HepG2 (cell line): ENCODE measurements around the gene DOK4. TPM values are rescaled to one million over a fixed set of nuclear protein-coding genes. Genes with fewer than 3 reads are reported as not detected.
A peak's percentile ranks its signal among the peaks of the same experiment; 100 is the strongest.

Source experiments
- ATAC-seq: fragments of 200-7000 bp; cut with Tn5 transposase; 3 replicates; pipeline ENCODE4 v1.9.1; 2020; ENCODE audit warnings: mild to moderate bottlenecking, moderate library complexity
- BruUV-seq: library from RNA; stranded (reverse); fragments of 400-500 nt; replicated peaks from 2 replicates; lab custom pipeline; 2021; lab: Mats Ljungman, UMichigan
- CTCF ChIA-PET: fragments of 300-600 bp; formaldehyde crosslinking; extraction: SDS; loops from one replicate; lab custom pipeline; 2021; ENCODE audit warnings: low total read pairs, inconsistent platforms, low intra/inter-chr PET ratio; lab: Yijun Ruan, JAX
- POLR2A ChIA-PET: fragments of 350-600 bp; sonication (Branson Sonifier 250); formaldehyde crosslinking; loops from one replicate; lab custom pipeline; 2020; ENCODE audit warnings: antibody characterized with exemption, inconsistent platforms; lab: Yijun Ruan, JAX
- DNase-seq: peaks from one replicate; pipeline ENCODE4 v3.0.0-alpha.2; 2015; ENCODE audit warnings: low spot score
- FAIRE-seq: peaks from 3 replicates; lab custom pipeline; 2011; peaks lifted over from hg19 to GRCh38; lab: Jason Lieb, UNC
- H2AFZ ChIP-seq: one replicate; pipeline ENCODE4 v1.6.1; 2011; ENCODE audit warnings: low read length, inconsistent platforms
- H3K27ac ChIP-seq: fragments of 300-600 bp; 3 replicates; pipeline ENCODE4 v1.8.0; 2011; ENCODE audit warnings: mixed run types, mild to moderate bottlenecking, mixed read lengths, low read length, inconsistent platforms; ENCODE audit not compliant: insufficient read depth; ENCODE audit errors: extremely low read length
- H3K27me3 ChIP-seq, 2 experiments: fragments of 200-600 bp in 1 of 2; 2 replicates in 1 of 2; 3 replicates in 1 of 2; pipeline versions ENCODE4 v1.6.0 to v1.8.0; 2011; ENCODE audit warnings: low read length in 2 of 2, mild to moderate bottlenecking in 2 of 2, moderate library complexity in 2 of 2, inconsistent platforms in 1 of 2; ENCODE audit not compliant: insufficient read depth in 2 of 2, control insufficient read depth in 1 of 2
- H3K36me3 ChIP-seq, 2 experiments: fragments of 200-600 bp in 1 of 2; replicated peaks in 1 of 2; 2 replicates in 1 of 2; 3 replicates in 1 of 2; pipeline versions ENCODE4 v1.5.1 to v1.8.0; 2011; ENCODE audit warnings: low read length in 2 of 2, inconsistent platforms in 1 of 2; ENCODE audit not compliant: insufficient read depth in 2 of 2, control insufficient read depth in 1 of 2
- H3K4me1 ChIP-seq: 2 replicates; pipeline ENCODE4 v1.5.1; 2012; ENCODE audit warnings: low read length, inconsistent platforms; ENCODE audit not compliant: insufficient read depth
- H3K4me2 ChIP-seq: 2 replicates; pipeline ENCODE4 v1.6.0; 2011; ENCODE audit warnings: low read depth, low read length, inconsistent platforms
- H3K4me3 ChIP-seq, 3 experiments: fragments of 200-600 bp in 1 of 3; sonication (generic), shearing (Covaris generic) in 1 of 3; replicated peaks in 1 of 3; 2 replicates each; pipeline ENCODE4 v1.5.1; 2011 to 2016; ENCODE audit warnings: low read length in 3 of 3, inconsistent platforms in 2 of 3, low read depth in 2 of 3, mild to moderate bottlenecking in 2 of 3, control low read depth in 1 of 3, mixed read lengths in 1 of 3; ENCODE audit not compliant: insufficient read depth in 1 of 3
- H3K79me2 ChIP-seq: one replicate; pipeline ENCODE4 v1.6.1; 2011; ENCODE audit warnings: low read length, inconsistent platforms; ENCODE audit not compliant: insufficient read depth
- H3K9ac ChIP-seq: 2 replicates; pipeline ENCODE4 v1.6.0; 2011; ENCODE audit warnings: mild to moderate bottlenecking, low read depth, low read length, inconsistent platforms; ENCODE audit not compliant: insufficient read depth
- H3K9me3 ChIP-seq: 2 replicates; pipeline ENCODE4 v1.5.1; 2012; ENCODE audit warnings: mild to moderate bottlenecking, low read length
- H4K20me1 ChIP-seq: 2 replicates; pipeline ENCODE4 v1.6.0; 2011; ENCODE audit warnings: inconsistent platforms, mild to moderate bottlenecking, low read length, moderate library complexity; ENCODE audit not compliant: insufficient read depth
- ASH2L ChIP-seq: fragments of 300-600, 200-600 bp; sonication (generic); IDR thresholded peaks from 2 replicates; pipeline ENCODE4 v1.7.0; 2017; ENCODE audit warnings: low read depth, mild to moderate bottlenecking, moderate library complexity, mixed read lengths, low read length; ENCODE audit not compliant: insufficient read length
- GTF3A ChIP-seq: sonication (generic); formaldehyde crosslinking; conservative IDR thresholded peaks from 2 replicates; pipeline ENCODE4 v1.4.0; 2020; ENCODE audit warnings: mild to moderate bottlenecking, missing genetic modification reagents
- MTF2 ChIP-seq: sonication (generic); formaldehyde crosslinking; IDR thresholded peaks from 2 replicates; pipeline ENCODE4 v1.5.0; 2020; ENCODE audit warnings: missing genetic modification reagents, borderline replicate concordance
- ONECUT2 ChIP-seq: sonication (generic); formaldehyde crosslinking; IDR thresholded peaks from 2 replicates; pipeline ENCODE4 v1.4.0; 2020; ENCODE audit warnings: missing genetic modification reagents
- RERE ChIP-seq: IDR thresholded peaks from 2 replicates; pipeline ENCODE4 v1.6.1; 2016; ENCODE audit warnings: low read depth, missing genetic modification reagents, missing compliant biosample characterization
- SMYD3 ChIP-seq: sonication (generic); formaldehyde crosslinking; IDR thresholded peaks from 2 replicates; pipeline ENCODE4 v1.8.1; 2023; ENCODE audit warnings: mild to moderate bottlenecking, missing genetic modification reagents
- SRY ChIP-seq: sonication (generic); formaldehyde crosslinking; IDR thresholded peaks from 2 replicates; pipeline ENCODE4 v1.8.0; 2022; ENCODE audit warnings: mild to moderate bottlenecking, missing genetic modification reagents
- THAP8 ChIP-seq: sonication (generic); formaldehyde crosslinking; IDR thresholded peaks from 2 replicates; pipeline ENCODE4 v1.5.1; 2020; ENCODE audit warnings: missing genetic modification reagents, mild to moderate bottlenecking, borderline replicate concordance
- WIZ ChIP-seq: sonication (generic); formaldehyde crosslinking; IDR thresholded peaks from 2 replicates; pipeline ENCODE4 v1.5.1; 2020; ENCODE audit warnings: mild to moderate bottlenecking, missing genetic modification reagents
- ZNF468 ChIP-seq: sonication (generic); formaldehyde crosslinking; IDR thresholded peaks from 2 replicates; pipeline ENCODE4 v1.8.0; 2022; ENCODE audit warnings: mild to moderate bottlenecking, moderate library complexity, missing genetic modification reagents
- ZNF512 ChIP-seq: sonication (generic); formaldehyde crosslinking; IDR thresholded peaks from 2 replicates; pipeline ENCODE4 v1.4.0; 2020; ENCODE audit warnings: mild to moderate bottlenecking, missing genetic modification reagents
- ZNF564 ChIP-seq: sonication (generic); formaldehyde crosslinking; IDR thresholded peaks from 2 replicates; pipeline ENCODE4 v1.8.1; 2023; ENCODE audit warnings: mild to moderate bottlenecking, missing genetic modification reagents
- ZNF660 ChIP-seq: sonication (generic); formaldehyde crosslinking; IDR thresholded peaks from 2 replicates; pipeline ENCODE4 v1.5.1; 2020; ENCODE audit warnings: mild to moderate bottlenecking, low read depth, missing genetic modification reagents, borderline replicate concordance
- ZNF672 ChIP-seq: sonication (generic); formaldehyde crosslinking; IDR thresholded peaks from 2 replicates; pipeline ENCODE4 v1.8.1; 2022; ENCODE audit warnings: missing genetic modification reagents
- ZNF768 ChIP-seq: sonication (generic); formaldehyde crosslinking; IDR thresholded peaks from 2 replicates; pipeline ENCODE4 v1.4.0; 2020; ENCODE audit warnings: missing genetic modification reagents
- ZNF883 ChIP-seq: sonication (generic); formaldehyde crosslinking; IDR thresholded peaks from 2 replicates; pipeline ENCODE4 v1.5.1; 2020; ENCODE audit warnings: mild to moderate bottlenecking, missing genetic modification reagents; ENCODE audit errors: not compliant biosample characterization
- WGBS: methylation state at CpG from one replicate; pipeline ENCODE4 v1.1.6; 2017; ENCODE audit warnings: low lambda C conversion rate; 5-methylcytosine and 5-hydroxymethylcytosine counted together
- in situ Hi-C: cut with HindIII; loops from 2 replicates; pipeline ENCODE4 v1.10.0; 2017; ENCODE audit warnings: low pct_unique_long_range_greater_than_20kb; ENCODE audit not compliant: extremely low pct_ligation_motif_present
- intact Hi-C: fragments of 100-400 bp; cut with micrococcal nuclease; formaldehyde crosslinking; loops from one replicate; pipeline ENCODE4 v1.10.0; 2022; ENCODE audit not compliant: unreplicated experiment
- polyA plus RNA-seq, 8 experiments: library from polyadenylated mRNA; depleted of rRNA in 3 of 8; stranded (reverse) in 7 of 8; unstranded in 1 of 8; fragments of >200 nt; fragmentation: Illumina TruSeq in 4 of 8; extraction: Trizol in 4 of 8; gene quantifications; 2 replicates each; pipeline versions ENCODE4 v1.2.1 to v1.2.3, GENCODE V29; 2011 to 2016; ENCODE audit warnings: low read depth in 4 of 8, missing spikeins in 1 of 8, mixed read lengths in 1 of 8; ENCODE audit not compliant: insufficient read depth in 1 of 8
- total RNA-seq, 5 experiments: library from RNA; depleted of rRNA; stranded (reverse); fragments of >200 nt; fragmentation: Illumina TruSeq; extraction: Trizol; gene quantifications; 2 replicates each; pipeline ENCODE4 v1.2.3, GENCODE V29; 2016; ENCODE audit warnings: low read depth in 1 of 5

DOK4 gene
- total and polyA plus RNA-seq, 2 of the 13 experiments (the other 11 are each of a cell fraction or from before 2014, with no cell fraction given), result 52.7 to 70.0 TPM

GRCh38 chr16:57481421-57481820 lies 4.9 kb downstream of the DOK4 start (continued):
- TF ChIP-seq GTF3A (CRISPR knock-in tag) (0 out of 2 replicates have a peak, but pooled peaks have one; percentile 27), ZNF468 (CRISPR knock-in tag) (no peak), ZNF883 (CRISPR knock-in tag) (peak; percentile 21)

GRCh38 chr16:57480754-57481230 lies 5.5 kb downstream of the DOK4 start:
- POLR2A ChIA-PET, result interaction anchor here (1.0 to 5.6 kb wide), 12 partner anchors 8 to 295 kb away, joined by 3 to 147 read pairs (median 5); partner anchors contain the start of genes CIAPIN1, COQ9, CX3CL1 and POLR2C
- peak overlapping the region; percentile 79 for H3K27ac ChIP-seq
- H3K27me3 ChIP-seq, result no peaks in the 10 kb centered on the region
- no peaks in the 10 kb centered on the region; a peak in 1 of 5 replicates for H3K36me3 ChIP-seq
- ATAC-seq (no peak), FAIRE-seq (no peak), DNase-seq (no peak)
- H3K79me2 ChIP-seq, result peaks cover 38% of the 10 kb centered on the region
- H4K20me1 ChIP-seq, result peaks cover 8% of the 10 kb centered on the region; the same call in 1 of the 2 replicates
- H3K4me2 ChIP-seq, result peak overlapping the region; percentile 93
- CTCF ChIA-PET, result no interaction called here
- no peaks in the 10 kb centered on the region for H3K9me3 ChIP-seq
- H2AFZ ChIP-seq, result no peak overlapping the region
- in situ Hi-C loops (no loop called here), intact Hi-C loops (no loop called here)
- peak overlapping the region; percentile 68 for H3K9ac ChIP-seq
- WGBS, result 81% methylated on average over 6 of the region's 6 CpGs
- H3K4me1 ChIP-seq, result peaks cover 98% of the 10 kb centered on the region
- H3K4me3 ChIP-seq, result peak overlapping the region in 2 of 3 experiments; percentile 28 to 64; a peak in 3 of 6 replicates
- TSS peak; percentile 76 for BruUV-seq
- no peak for TF ChIP-seq WIZ (CRISPR knock-in tag)
- 0 out of 2 replicates have a peak, but pooled peaks have one; percentile 79 for TF ChIP-seq ZNF512 (CRISPR knock-in tag)
- no peak for TF ChIP-seq ZNF660 (CRISPR knock-in tag)
- TF ChIP-seq ZNF564 (CRISPR knock-in tag), result no peak
- no peak for TF ChIP-seq ASH2L
- TF ChIP-seq THAP8 (CRISPR knock-in tag), result no peak
- 0 out of 2 replicates have a peak, but pooled peaks have one; percentile 46 for TF ChIP-seq SMYD3 (CRISPR knock-in tag)
- no peak for TF ChIP-seq MTF2 (CRISPR knock-in tag)
- peak; percentile 100 for TF ChIP-seq ZNF768 (CRISPR knock-in tag)
- no peak for TF ChIP-seq SRY (CRISPR knock-in tag)
- no peak for TF ChIP-seq ZNF672 (CRISPR knock-in tag)
- no peak for TF ChIP-seq ONECUT2 (CRISPR knock-in tag)
- TF ChIP-seq RERE, result no peak
